C4-2B (cell line): ENCODE data around the gene POLQ.
A peak's percentile ranks its signal among the peaks of the same experiment; 100 is the strongest.

Experiments
- H3K27ac ChIP-seq: fragments of 450-650 bp; 2 replicates; pipeline ENCODE4 v1.5.1; 2017
- ZFX ChIP-seq: fragments of 450-650 bp; IDR thresholded peaks from 2 replicates; pipeline ENCODE4 v1.6.1; 2017
- TF ChIP-seq, protein P1 (sequence below): fragments of 450-650 bp; conservative IDR thresholded peaks from 2 replicates; pipeline ENCODE4 v1.5.1; 2017; ENCODE audit warnings: mild to moderate bottlenecking

The POLQ gene

DNA sequence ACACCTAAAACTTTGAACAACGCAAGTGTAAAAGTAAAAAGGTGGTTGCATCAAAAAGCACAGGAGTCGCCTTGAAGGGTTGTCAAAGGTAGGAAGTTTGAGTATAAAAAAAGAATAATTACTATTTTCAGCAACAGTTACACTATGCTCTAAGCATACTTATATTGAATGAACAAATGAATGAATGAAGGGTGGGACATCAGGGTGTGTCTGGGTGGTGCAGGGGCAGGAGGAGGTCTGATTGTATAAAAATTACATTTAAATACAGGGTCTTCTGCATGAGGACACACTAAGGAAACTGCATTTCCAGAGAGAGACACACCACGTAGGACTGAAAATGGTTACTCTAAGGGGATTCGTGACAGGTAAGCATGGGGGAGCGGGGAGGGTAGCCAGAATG lies 21.9 kb upstream of the POLQ start, which contains the start of gene ARGFX:
TSS of gene ARGFX (plus strand) at position 301 of the 400 bp plus-strand sequence. CDS start 2,765 bp downstream, outside the sequence.
- no peak within 1 kb of the TSS for H3K27ac ChIP-seq
- TF ChIP-seq, protein P1, sequence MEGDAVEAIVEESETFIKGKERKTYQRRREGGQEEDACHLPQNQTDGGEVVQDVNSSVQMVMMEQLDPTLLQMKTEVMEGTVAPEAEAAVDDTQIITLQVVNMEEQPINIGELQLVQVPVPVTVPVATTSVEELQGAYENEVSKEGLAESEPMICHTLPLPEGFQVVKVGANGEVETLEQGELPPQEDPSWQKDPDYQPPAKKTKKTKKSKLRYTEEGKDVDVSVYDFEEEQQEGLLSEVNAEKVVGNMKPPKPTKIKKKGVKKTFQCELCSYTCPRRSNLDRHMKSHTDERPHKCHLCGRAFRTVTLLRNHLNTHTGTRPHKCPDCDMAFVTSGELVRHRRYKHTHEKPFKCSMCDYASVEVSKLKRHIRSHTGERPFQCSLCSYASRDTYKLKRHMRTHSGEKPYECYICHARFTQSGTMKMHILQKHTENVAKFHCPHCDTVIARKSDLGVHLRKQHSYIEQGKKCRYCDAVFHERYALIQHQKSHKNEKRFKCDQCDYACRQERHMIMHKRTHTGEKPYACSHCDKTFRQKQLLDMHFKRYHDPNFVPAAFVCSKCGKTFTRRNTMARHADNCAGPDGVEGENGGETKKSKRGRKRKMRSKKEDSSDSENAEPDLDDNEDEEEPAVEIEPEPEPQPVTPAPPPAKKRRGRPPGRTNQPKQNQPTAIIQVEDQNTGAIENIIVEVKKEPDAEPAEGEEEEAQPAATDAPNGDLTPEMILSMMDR = no peak
- no peak for TF ChIP-seq ZFX

DNA sequence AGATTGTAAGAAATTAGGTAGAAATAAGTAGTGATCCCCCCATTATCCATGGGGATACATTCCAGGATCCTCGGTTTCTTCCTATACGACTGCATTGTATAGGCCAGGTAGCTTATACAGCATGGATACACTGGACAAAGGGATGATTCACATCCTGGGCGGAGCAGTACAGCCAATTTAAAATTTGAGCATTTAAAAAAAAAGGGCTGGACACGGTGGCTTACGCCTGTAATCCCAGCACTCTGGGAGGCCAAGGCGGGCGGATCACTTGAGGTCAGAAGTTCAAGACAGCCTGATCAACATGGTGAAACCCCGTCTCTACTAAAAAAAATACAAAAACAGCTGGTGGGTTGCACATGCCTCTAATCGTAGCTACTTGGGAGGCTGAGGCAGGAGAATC lies 21.0 kb upstream of the POLQ start:
- no peak overlapping the region for H3K27ac ChIP-seq
- TF ChIP-seq, protein P1 = no peak
- TF ChIP-seq ZFX = no peak

DNA sequence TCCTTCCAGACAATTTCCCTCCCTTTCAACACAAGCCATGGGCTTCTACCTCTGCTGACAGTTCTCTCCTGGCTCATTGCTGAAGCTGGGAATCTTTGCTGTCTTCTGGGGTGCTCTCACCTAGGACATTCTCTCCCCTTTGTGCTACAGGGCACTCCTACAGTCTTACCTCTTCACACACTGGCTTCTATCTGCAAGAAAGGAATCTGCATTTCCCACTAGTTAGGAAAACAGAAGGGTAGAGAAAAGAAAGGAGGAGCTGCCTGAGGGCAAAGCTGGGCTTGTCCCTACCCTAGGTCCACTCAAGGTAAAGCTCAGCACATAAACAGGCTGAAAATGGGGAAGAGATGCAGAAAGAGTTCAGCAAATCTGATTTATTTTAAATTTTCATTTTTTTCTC lies 16.4 kb upstream of the POLQ start:
- no peak overlapping the region for H3K27ac ChIP-seq
- TF ChIP-seq, protein P1 = no peak
- no peak for TF ChIP-seq ZFX

DNA sequence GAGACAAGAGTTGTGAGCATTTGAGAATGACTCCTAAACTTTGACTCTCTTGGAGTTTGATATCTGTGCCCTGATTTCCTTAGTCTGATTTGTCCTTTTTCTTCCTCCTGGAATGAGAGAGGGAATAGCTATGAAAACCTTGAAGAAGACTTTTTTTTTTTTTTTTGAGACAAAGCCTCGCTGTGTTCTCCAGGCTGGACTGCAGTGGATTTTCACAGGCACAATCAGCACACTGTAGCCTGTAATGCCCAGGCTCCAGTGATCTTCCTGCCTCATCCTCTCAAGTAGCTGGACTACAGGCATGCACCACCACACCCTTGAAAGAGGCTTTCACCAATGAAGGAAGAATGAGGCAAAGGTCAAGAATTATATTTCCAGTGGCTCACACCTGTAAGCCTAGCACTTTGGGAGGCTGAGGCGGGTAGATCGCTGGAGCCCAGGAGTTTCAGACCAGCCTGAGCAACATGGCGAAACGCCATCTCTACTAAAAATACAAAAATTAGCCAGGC lies 11.7 kb upstream of the POLQ start:
- H3K27ac ChIP-seq = no peak overlapping the region
- TF ChIP-seq ZFX = no peak
- TF ChIP-seq, protein P1 = no peak

DNA sequence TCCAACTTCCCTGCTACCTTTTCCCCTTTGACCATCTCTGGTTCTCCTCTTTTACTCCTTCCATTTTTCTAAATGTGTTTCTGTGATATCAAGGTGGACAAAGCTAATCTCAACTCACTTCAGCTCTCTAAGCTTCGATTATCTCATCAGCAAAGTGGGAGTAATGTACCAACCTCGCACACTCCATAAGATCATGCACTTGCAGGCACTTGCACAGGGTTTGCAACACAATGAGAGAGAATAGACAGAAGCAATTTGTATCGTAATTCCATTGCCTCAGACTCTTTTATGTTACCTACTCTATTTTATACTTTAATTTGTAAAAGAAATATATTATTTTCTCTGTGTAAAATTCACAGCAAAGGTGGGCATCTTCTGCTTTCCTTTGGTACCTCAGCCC lies 7.0 kb upstream of the POLQ start:
- no peak for TF ChIP-seq ZFX
- TF ChIP-seq, protein P1 = no peak
- no peak overlapping the region for H3K27ac ChIP-seq

DNA sequence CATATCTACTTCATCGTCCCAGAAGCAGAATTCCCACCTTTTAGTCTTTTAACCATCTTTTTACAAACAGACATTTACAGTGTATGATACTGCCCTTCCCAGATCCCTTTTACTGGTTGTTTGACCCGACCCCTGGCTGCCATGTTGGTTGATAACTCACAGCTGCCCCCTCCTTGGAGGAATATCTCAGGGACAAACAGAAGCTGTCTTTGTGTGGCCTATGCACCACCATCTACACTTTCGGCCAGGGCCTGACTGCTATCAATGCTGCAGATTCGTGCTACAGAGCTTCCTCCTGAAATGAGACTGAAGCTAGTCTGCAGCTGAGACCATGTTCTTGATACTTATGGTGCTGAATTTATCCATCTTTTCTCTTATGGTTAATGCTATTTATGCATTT lies 6.6 kb upstream of the POLQ start:
- no peak overlapping the region for H3K27ac ChIP-seq
- TF ChIP-seq ZFX = no peak
- TF ChIP-seq, protein P1 = no peak

DNA sequence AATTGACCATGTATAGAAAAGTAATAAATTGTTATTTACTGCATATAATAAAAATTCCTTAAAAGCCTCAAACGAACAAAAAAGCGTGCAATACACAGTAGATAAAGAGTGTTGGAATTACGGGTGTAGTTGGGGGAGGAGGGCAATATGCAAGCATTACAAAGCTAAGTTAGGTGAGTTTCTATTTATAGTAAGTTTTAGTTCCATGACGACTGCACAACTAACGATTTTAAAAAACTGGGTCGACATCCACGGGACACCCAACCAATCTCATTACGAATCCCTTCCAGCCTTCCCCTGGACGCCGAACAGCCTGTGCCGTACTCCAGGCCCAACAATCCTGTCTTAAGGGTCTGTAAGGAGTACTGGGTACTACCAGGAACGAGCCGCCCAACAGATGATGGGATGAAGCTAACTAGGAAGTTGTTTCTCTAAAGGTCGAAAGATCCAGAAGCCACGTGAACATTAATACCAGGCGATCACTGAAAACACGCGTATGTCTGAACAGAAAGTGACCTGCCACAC lies 677 bp downstream of the POLQ start:
- peak overlapping the region; percentile 86 for H3K27ac ChIP-seq
- TF ChIP-seq, protein P1 = no peak
- no peak for TF ChIP-seq ZFX
